K562 (cell line): ENCODE measurements around the gene BHLHE40. TPM values are rescaled to one million over a fixed set of nuclear protein-coding genes. Genes with fewer than 3 reads are reported as not detected.
A peak's percentile ranks its signal among the peaks of the same experiment; 100 is the strongest.

ENCODE experiments used
- ARID4B ChIP-seq: sonication (generic); formaldehyde crosslinking; IDR thresholded peaks from 2 replicates; pipeline ENCODE4 v1.8.0; 2022; ENCODE audit warnings: mild to moderate bottlenecking, missing genetic modification reagents
- CGGBP1 ChIP-seq: fragments of 250-450 bp; sonication (Bioruptor Pico); IDR thresholded peaks from 2 replicates; pipeline ENCODE4 v1.9.0; 2021; ENCODE audit warnings: mild to moderate bottlenecking
- CUX1 ChIP-seq: fragments of 200-800 bp; sonication (Bioruptor generic); IDR thresholded peaks from 2 replicates; pipeline ENCODE4 v1.6.1; 2016; ENCODE audit warnings: missing genetic modification characterization, missing compliant biosample characterization
- DMBX1 ChIP-seq: fragments of 250-450 bp; sonication (Bioruptor Pico); IDR thresholded peaks from 2 replicates; pipeline ENCODE4 v1.8.0; 2022; ENCODE audit warnings: inconsistent platforms, mild to moderate bottlenecking, moderate library complexity, borderline replicate concordance
- E2F6 ChIP-seq, 2 experiments: IDR thresholded peaks; 2 replicates each; pipeline ENCODE4 v1.6.1; 2011; ENCODE audit warnings: borderline replicate concordance in 1 of 2, control low read depth in 1 of 2, low read depth in 1 of 2, low read length in 1 of 2, mild to moderate bottlenecking in 1 of 2, mixed read lengths in 1 of 2, moderate library complexity in 1 of 2; ENCODE audit not compliant: insufficient read depth in 1 of 2, insufficient read length in 1 of 2, poor library complexity in 1 of 2, severe bottlenecking in 1 of 2; ENCODE audit errors: extremely low read depth in 1 of 2
- FOXJ2 ChIP-seq: fragments of 200-800 bp; sonication (Bioruptor generic); IDR thresholded peaks from 2 replicates; pipeline ENCODE4 v1.6.1; 2016; ENCODE audit warnings: missing genetic modification characterization, missing compliant biosample characterization
- GABPB1 ChIP-seq: sonication (generic); formaldehyde crosslinking; IDR thresholded peaks from 2 replicates; pipeline ENCODE4 v1.8.0; 2022; ENCODE audit warnings: mild to moderate bottlenecking, missing genetic modification reagents
- HDAC1 ChIP-seq, 2 experiments: fragments of 450-650 bp; IDR thresholded peaks; 2 replicates each; pipeline ENCODE4 v1.6.1; 2016 to 2017; ENCODE audit warnings: inconsistent platforms in 1 of 2, mild to moderate bottlenecking in 1 of 2, moderate library complexity in 1 of 2
- MEIS2 ChIP-seq: fragments of 450-650 bp; IDR thresholded peaks from 2 replicates; pipeline ENCODE4 v1.6.1; 2014; ENCODE audit warnings: mild to moderate bottlenecking; ENCODE audit not compliant: partially characterized antibody
- NFE2 ChIP-seq: IDR thresholded peaks from 2 replicates; pipeline ENCODE4 v1.6.1; 2014; ENCODE audit warnings: antibody characterized with exemption, low read depth
- SIN3B ChIP-seq: fragments of 450-650 bp; IDR thresholded peaks from 2 replicates; pipeline ENCODE4 v1.6.1; 2017; ENCODE audit warnings: low read depth, mild to moderate bottlenecking, moderate library complexity
- SRF ChIP-seq, 2 experiments: fragments of 250-450, 450-650 bp in 1 of 2; sonication (Bioruptor Pico) in 1 of 2; sonication (generic) in 1 of 2; formaldehyde crosslinking; IDR thresholded peaks; 2 replicates each; pipeline versions ENCODE4 v1.5.0 to v1.5.1; 2020 to 2022; ENCODE audit warnings: mild to moderate bottlenecking in 1 of 2, missing genetic modification reagents in 1 of 2
- ZNF41 ChIP-seq: fragments of 250-450 bp; sonication (Bioruptor Pico); conservative IDR thresholded peaks from 2 replicates; pipeline ENCODE4 v1.4.0; 2020; ENCODE audit warnings: mild to moderate bottlenecking
- ZNF584 ChIP-seq: fragments of 200-800 bp; sonication (Bioruptor generic); IDR thresholded peaks from 2 replicates; pipeline ENCODE4 v1.6.1; 2016; ENCODE audit warnings: low read depth, mild to moderate bottlenecking, missing genetic modification characterization, missing compliant biosample characterization
- polyA plus RNA-seq, 8 experiments: library from polyadenylated mRNA; depleted of rRNA in 4 of 8; stranded (reverse) in 5 of 8; unstranded in 3 of 8; fragments of >200 nt; fragmentation: Nextera tagmentation in 2 of 8; fragmentation: Illumina TruSeq in 1 of 8; extraction: Ambion mirVana in 2 of 8; extraction: Trizol in 1 of 8; gene quantifications; 2 replicates each; pipeline versions ENCODE4 v1.2.1 to v1.2.3, GENCODE V29; 2011 to 2014; ENCODE audit warnings: inconsistent platforms in 1 of 8, missing spikeins in 1 of 8
- total RNA-seq, 7 experiments: library from RNA; depleted of rRNA in 6 of 7; stranded (reverse); fragments of >200 nt in 6 of 7; fragmentation: Illumina TruSeq in 2 of 7; extraction: Trizol in 2 of 7; gene quantifications; 2 replicates each; pipeline versions ENCODE4 v1.2.1 to v1.2.3, GENCODE V29; 2011 to 2021; ENCODE audit warnings: low replicate concordance in 1 of 7

BHLHE40 gene
- total and polyA plus RNA-seq, 9 of the 15 experiments (the other 6 are each of a cell fraction or from before 2014, with no cell fraction given) = 12.0 to 83.9 (median 31.4) TPM

GRCh38 chr3:4978204-4978965, 852 bp upstream of the BHLHE40 start (continued):
- TF ChIP-seq ARID4B (CRISPR knock-in tag) (peak; percentile 45), NFE2 (peak; percentile 25; the same call in 1 of the 2 replicates), CGGBP1 (peak; percentile 32), SIN3B (no peak), CUX1 (CRISPR knock-in tag) (no peak), MEIS2 (peak; percentile 55), DMBX1 (CRISPR knock-in tag) (0 out of 2 replicates have a peak, but pooled peaks have one; percentile 49), SRF (CRISPR knock-in tag; IDR thresholded peaks at IDR 0.05) (peak in 1 of 2 experiments; percentile 48; a peak in 1 of 4 replicates), GABPB1 (peak; percentile 66; the same call in 1 of the 2 replicates), FOXJ2 (tag) (peak; percentile 79), HDAC1 (IDR thresholded peaks at IDR 0.05) (peak in 1 of 2 experiments; percentile 92; a peak in 2 of 4 replicates), E2F6 (IDR thresholded peaks at IDR 0.05; ENCODE audit: borderline replicate concordance in 1 of 2, extremely low read depth in 1 of 2, insufficient read depth in 1 of 2, insufficient read length in 1 of 2, low read depth in 1 of 2, low read length in 1 of 2, poor library complexity in 1 of 2, severe bottlenecking in 1 of 2) (peak; percentile 87 to 92), ZNF41 (CRISPR knock-in tag) (peak; percentile 54; the same call in 1 of the 2 replicates), ZNF584 (CRISPR knock-in tag) (no peak)
